Stimulated activated memory B cell treated with anti-CD40 and anti-IgM and Interleukin-4, amounts not matched to agents 10 μg/mL and 1 μg/mL and 100 μg/mL, for 72 hours (primary cell): Measurements from ENCODE around the gene CEP192.
A peak's percentile ranks its signal among the peaks of the same experiment; 100 is the strongest.
"Not testable (repeated sequence)": the region's sequence is repeated elsewhere in the genome, so short reads cannot be mapped to it uniquely, and the experiment has no call there.

Source experiments
- ATAC-seq: fragments of 150-1000 bp; cut with Tn5 transposase; 2 replicates; pipeline ENCODE4 v1.10.0; 2021
- H3K27ac Mint-ChIP-seq: one replicate; pipeline ENCODE4 v1.8.0; 2022; ENCODE audit warnings: mild to moderate bottlenecking, mixed read lengths
- H3K27me3 Mint-ChIP-seq: one replicate; pipeline ENCODE4 v1.8.0; 2022; ENCODE audit warnings: mixed read lengths
- H3K36me3 Mint-ChIP-seq: one replicate; pipeline ENCODE4 v1.8.0; 2022; ENCODE audit warnings: mixed read lengths
- H3K4me1 Mint-ChIP-seq: one replicate; pipeline ENCODE4 v1.8.0; 2022; ENCODE audit warnings: mixed read lengths
- H3K4me3 Mint-ChIP-seq: one replicate; pipeline ENCODE4 v1.8.0; 2022; ENCODE audit warnings: mild to moderate bottlenecking, moderate library complexity, mixed read lengths
- H3K9me3 Mint-ChIP-seq: one replicate; pipeline ENCODE4 v1.8.0; 2022; ENCODE audit warnings: mixed read lengths

The CEP192 gene

GRCh38 chr18:13039806-13040205 is 48.6 kb downstream of the CEP192 start:
- Mint-ChIP-seq H3K27ac (no peak overlapping the region), H3K4me3 (no peak overlapping the region), H3K36me3 (peaks cover 61% of the 10 kb centered on the region), H3K9me3 (no peaks in the 10 kb centered on the region), H3K4me1 (peaks cover under 1% of the 10 kb centered on the region), H3K27me3 (no peaks in the 10 kb centered on the region)
- ATAC-seq = no peak

- ATAC-seq = no peak
- peaks cover 6% of the 10 kb centered on the region for H3K4me1 Mint-ChIP-seq
- no peak overlapping the region for H3K27ac Mint-ChIP-seq
- H3K36me3 Mint-ChIP-seq = peaks cover 77% of the 10 kb centered on the region
- H3K27me3 Mint-ChIP-seq = no peaks in the 10 kb centered on the region
- no peaks in the 10 kb centered on the region for H3K9me3 Mint-ChIP-seq
- H3K4me3 Mint-ChIP-seq = no peak overlapping the region
These were observed 51.9 kb downstream of the CEP192 start for GRCh38 chr18:13043066-13043465.

GRCh38 chr18:13048061-13048595 is 57.0 kb downstream of the CEP192 start:
- peaks cover 23% of the 10 kb centered on the region for H3K4me1 Mint-ChIP-seq
- no peak for ATAC-seq
- no peak overlapping the region for H3K4me3 Mint-ChIP-seq
- H3K27me3 Mint-ChIP-seq = no peaks in the 10 kb centered on the region
- H3K27ac Mint-ChIP-seq = no peak overlapping the region
- H3K36me3 Mint-ChIP-seq = peaks cover 77% of the 10 kb centered on the region
- no peaks in the 10 kb centered on the region for H3K9me3 Mint-ChIP-seq

- ATAC-seq = no peak
- Mint-ChIP-seq H3K4me1 (peaks cover 21% of the 10 kb centered on the region), H3K36me3 (peaks cover 70% of the 10 kb centered on the region), H3K9me3 (no peaks in the 10 kb centered on the region), H3K4me3 (no peak overlapping the region), H3K27ac (peak overlapping the region; percentile 80), H3K27me3 (no peaks in the 10 kb centered on the region)
These were observed 60.0 kb downstream of the CEP192 start for GRCh38 chr18:13051159-13051558.

- Mint-ChIP-seq H3K4me3 (peak overlapping the region; percentile 31), H3K9me3 (no peaks in the 10 kb centered on the region), H3K4me1 (peaks cover 21% of the 10 kb centered on the region), H3K27ac (peak overlapping the region; percentile 80), H3K27me3 (no peaks in the 10 kb centered on the region), H3K36me3 (peaks cover 70% of the 10 kb centered on the region)
- ATAC-seq = peak; percentile 94
These were observed 60.8 kb downstream of the CEP192 start for GRCh38 chr18:13051950-13052349.

GRCh38 chr18:13054336-13054735 is 63.2 kb downstream of the CEP192 start:
- ATAC-seq = no peak
- peaks cover 67% of the 10 kb centered on the region for H3K36me3 Mint-ChIP-seq
- peaks cover 21% of the 10 kb centered on the region for H3K4me1 Mint-ChIP-seq
- no peak overlapping the region for H3K4me3 Mint-ChIP-seq
- H3K27me3 Mint-ChIP-seq = no peaks in the 10 kb centered on the region
- H3K9me3 Mint-ChIP-seq = no peaks in the 10 kb centered on the region
- H3K27ac Mint-ChIP-seq = no peak overlapping the region

GRCh38 chr18:13061630-13062189 is 70.5 kb downstream of the CEP192 start:
- peaks cover 19% of the 10 kb centered on the region for H3K4me1 Mint-ChIP-seq
- H3K27ac Mint-ChIP-seq = no peak overlapping the region
- H3K27me3 Mint-ChIP-seq = no peaks in the 10 kb centered on the region
- no peak overlapping the region for H3K4me3 Mint-ChIP-seq
- no peak for ATAC-seq
- peaks cover 3% of the 10 kb centered on the region for H3K9me3 Mint-ChIP-seq
- H3K36me3 Mint-ChIP-seq = peaks cover 61% of the 10 kb centered on the region

- H3K4me3 Mint-ChIP-seq = no peak overlapping the region
- peak; percentile 68 for ATAC-seq
- peaks cover 57% of the 10 kb centered on the region for H3K36me3 Mint-ChIP-seq
- H3K27ac Mint-ChIP-seq = peak overlapping the region; percentile 10
- H3K27me3 Mint-ChIP-seq = no peaks in the 10 kb centered on the region
- peaks cover 3% of the 10 kb centered on the region for H3K9me3 Mint-ChIP-seq
- H3K4me1 Mint-ChIP-seq = peaks cover 24% of the 10 kb centered on the region
These were observed 76.0 kb downstream of the CEP192 start for GRCh38 chr18:13067124-13067523.

- no peak overlapping the region for H3K27ac Mint-ChIP-seq
- no peaks in the 10 kb centered on the region for H3K27me3 Mint-ChIP-seq
- no peak overlapping the region for H3K4me3 Mint-ChIP-seq
- no peak for ATAC-seq
- peaks cover 24% of the 10 kb centered on the region for H3K4me1 Mint-ChIP-seq
- H3K9me3 Mint-ChIP-seq = peaks cover 3% of the 10 kb centered on the region
- peaks cover 61% of the 10 kb centered on the region for H3K36me3 Mint-ChIP-seq
These were observed 76.8 kb downstream of the CEP192 start for GRCh38 chr18:13067966-13068365.

GRCh38 chr18:13070460-13070859 is 79.3 kb downstream of the CEP192 start:
- no peak for ATAC-seq
- peaks cover 61% of the 10 kb centered on the region for H3K36me3 Mint-ChIP-seq
- H3K4me3 Mint-ChIP-seq = no peak overlapping the region
- peaks cover 18% of the 10 kb centered on the region for H3K4me1 Mint-ChIP-seq
- no peaks in the 10 kb centered on the region for H3K27me3 Mint-ChIP-seq
- H3K9me3 Mint-ChIP-seq = no peaks in the 10 kb centered on the region
- no peak overlapping the region for H3K27ac Mint-ChIP-seq

GRCh38 chr18:13076886-13077285 is 85.7 kb downstream of the CEP192 start:
- Mint-ChIP-seq H3K36me3 (peaks cover 71% of the 10 kb centered on the region), H3K27me3 (no peaks in the 10 kb centered on the region), H3K4me1 (peaks cover 4% of the 10 kb centered on the region), H3K27ac (no peak overlapping the region), H3K9me3 (peaks cover 11% of the 10 kb centered on the region), H3K4me3 (no peak overlapping the region)
- no peak for ATAC-seq

GRCh38 chr18:13077473-13077872 is 86.3 kb downstream of the CEP192 start:
- peaks cover 11% of the 10 kb centered on the region for H3K9me3 Mint-ChIP-seq
- H3K4me1 Mint-ChIP-seq = peaks cover 10% of the 10 kb centered on the region
- H3K27ac Mint-ChIP-seq = no peak overlapping the region
- peaks cover 74% of the 10 kb centered on the region for H3K36me3 Mint-ChIP-seq
- ATAC-seq = no peak
- H3K27me3 Mint-ChIP-seq = no peaks in the 10 kb centered on the region
- no peak overlapping the region for H3K4me3 Mint-ChIP-seq

GRCh38 chr18:13078065-13078464 is 86.9 kb downstream of the CEP192 start:
- not testable (repeated sequence) for H3K27me3 Mint-ChIP-seq, ATAC-seq, H3K27ac Mint-ChIP-seq, H3K4me3 Mint-ChIP-seq
- Mint-ChIP-seq H3K9me3 (peaks cover 11% of the 10 kb centered on the region), H3K36me3 (peaks cover 73% of the 10 kb centered on the region), H3K4me1 (peaks cover 11% of the 10 kb centered on the region)

- H3K4me3 Mint-ChIP-seq = no peak overlapping the region
- H3K27ac Mint-ChIP-seq = no peak overlapping the region
- no peak for ATAC-seq
- H3K27me3 Mint-ChIP-seq = no peaks in the 10 kb centered on the region
- peaks cover 7% of the 10 kb centered on the region for H3K4me1 Mint-ChIP-seq
- peaks cover 61% of the 10 kb centered on the region for H3K36me3 Mint-ChIP-seq
- no peaks in the 10 kb centered on the region for H3K9me3 Mint-ChIP-seq
These were observed 95.7 kb downstream of the CEP192 start for GRCh38 chr18:13086906-13087305.

GRCh38 chr18:13095466-13095865 is 104.3 kb downstream of the CEP192 start:
- Mint-ChIP-seq H3K36me3 (peaks cover 70% of the 10 kb centered on the region), H3K27me3 (no peaks in the 10 kb centered on the region), H3K4me1 (no peaks in the 10 kb centered on the region), H3K27ac (no peak overlapping the region), H3K4me3 (no peak overlapping the region), H3K9me3 (no peaks in the 10 kb centered on the region)
- ATAC-seq = no peak

- H3K9me3 Mint-ChIP-seq = no peaks in the 10 kb centered on the region
- H3K4me3 Mint-ChIP-seq = no peak overlapping the region
- H3K27me3 Mint-ChIP-seq = no peaks in the 10 kb centered on the region
- no peaks in the 10 kb centered on the region for H3K4me1 Mint-ChIP-seq
- H3K36me3 Mint-ChIP-seq = peaks cover 70% of the 10 kb centered on the region
- no peak for ATAC-seq
- H3K27ac Mint-ChIP-seq = no peak overlapping the region
These were observed 105.1 kb downstream of the CEP192 start for GRCh38 chr18:13096232-13096631.
